ENCODE data around the gene SLC25A44. TPM values are rescaled to one million over a fixed set of nuclear protein-coding genes. Genes with fewer than 3 reads are reported as not detected.

Gene SLC25A44
- polyA plus RNA-seq (ENCODE audit: insufficient read length) = 11.3 TPM

GRCh38 chr1:156193488-156194299, at the start of gene SLC25A44:
SLC25A44 (plus strand) TSS chr1:156194104; CDS start chr1:156199848, 5,744 bp downstream.
- peak; percentile 99 for DNase-seq

DNA sequence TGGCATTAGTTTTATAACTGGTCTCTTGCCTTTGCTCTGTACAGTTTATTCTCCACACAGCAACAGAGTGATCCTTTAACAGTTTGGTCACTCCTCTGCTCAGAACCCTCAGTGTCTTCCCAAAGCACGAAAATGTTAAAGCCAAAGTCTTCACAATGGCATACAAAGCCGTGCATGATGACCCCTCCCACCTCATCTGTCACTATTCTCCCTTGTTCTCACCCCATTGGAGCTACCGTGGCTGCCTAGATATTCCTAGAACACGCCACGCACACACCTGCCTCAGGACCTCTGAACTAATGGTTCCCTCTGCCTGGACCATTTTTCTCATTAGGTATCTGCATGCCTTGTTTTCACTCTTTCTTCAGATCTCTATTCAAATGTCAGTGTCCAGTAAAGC, 49.2 kb upstream of the SLC25A44 start:
- no peak for DNase-seq

DNA sequence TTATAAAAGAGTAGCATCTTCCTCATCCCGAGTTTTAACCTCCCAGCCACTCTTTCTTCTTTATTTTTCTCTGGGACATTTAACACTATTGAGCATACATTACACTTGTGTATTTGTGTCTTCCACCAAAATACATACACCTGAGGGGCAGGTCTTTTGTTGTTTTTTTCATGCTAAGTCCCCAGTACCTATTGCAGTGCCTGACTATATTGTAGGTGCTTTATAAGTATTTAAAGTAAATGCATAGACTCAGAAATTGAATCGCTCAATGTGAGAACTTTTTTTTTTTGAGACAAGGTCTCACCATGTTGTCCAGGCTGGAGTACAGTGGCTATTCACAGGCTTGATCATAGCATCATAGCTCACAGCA, 48.3 kb upstream of the SLC25A44 start:
- no peak for DNase-seq

- peak; percentile 79 for DNase-seq
Measured at GRCh38 chr1:156146020-156146768, 47.7 kb upstream of the SLC25A44 start.

DNA sequence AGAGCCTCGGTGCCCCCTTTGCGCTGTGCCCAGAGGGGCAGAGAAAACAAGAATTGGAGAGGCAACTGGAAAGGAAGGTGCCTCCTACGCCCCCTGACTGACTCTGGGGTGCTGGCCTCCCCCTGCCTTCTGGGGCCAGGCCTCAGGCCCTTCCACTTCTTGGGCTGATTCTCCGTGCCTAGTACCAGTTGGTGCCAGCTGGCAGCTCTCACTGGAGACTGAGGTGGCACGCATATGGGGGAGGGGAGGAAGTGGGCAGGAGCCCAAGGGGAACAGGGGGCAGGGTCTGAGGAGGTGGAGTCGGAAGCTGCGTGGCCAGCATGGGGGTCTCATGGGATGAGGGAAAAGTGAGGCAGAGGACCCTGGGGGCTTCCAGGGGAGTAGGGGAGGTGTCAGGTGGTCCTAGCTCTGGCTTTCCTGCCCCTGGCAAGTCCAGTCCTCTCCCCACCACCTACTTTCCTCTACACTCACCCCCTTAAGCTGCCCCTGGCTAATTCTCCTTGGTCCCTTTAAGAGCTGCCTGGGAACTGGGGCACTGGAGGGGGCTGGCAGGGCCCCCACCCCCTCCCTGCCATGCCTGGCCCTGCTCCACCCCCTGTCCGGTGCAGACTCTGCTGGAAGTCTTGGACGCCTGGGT, 47.0 kb upstream of the SLC25A44 start:
- DNase-seq = no peak

- DNase-seq = no peak
Measured at GRCh38 chr1:156148216-156148615, 45.7 kb upstream of the SLC25A44 start.

GRCh38 chr1:156149374-156150332, 44.3 kb upstream of the SLC25A44 start:
- DNase-seq = no peak

- DNase-seq = no peak
Measured at GRCh38 chr1:156150333-156151011, 43.4 kb upstream of the SLC25A44 start.

DNA sequence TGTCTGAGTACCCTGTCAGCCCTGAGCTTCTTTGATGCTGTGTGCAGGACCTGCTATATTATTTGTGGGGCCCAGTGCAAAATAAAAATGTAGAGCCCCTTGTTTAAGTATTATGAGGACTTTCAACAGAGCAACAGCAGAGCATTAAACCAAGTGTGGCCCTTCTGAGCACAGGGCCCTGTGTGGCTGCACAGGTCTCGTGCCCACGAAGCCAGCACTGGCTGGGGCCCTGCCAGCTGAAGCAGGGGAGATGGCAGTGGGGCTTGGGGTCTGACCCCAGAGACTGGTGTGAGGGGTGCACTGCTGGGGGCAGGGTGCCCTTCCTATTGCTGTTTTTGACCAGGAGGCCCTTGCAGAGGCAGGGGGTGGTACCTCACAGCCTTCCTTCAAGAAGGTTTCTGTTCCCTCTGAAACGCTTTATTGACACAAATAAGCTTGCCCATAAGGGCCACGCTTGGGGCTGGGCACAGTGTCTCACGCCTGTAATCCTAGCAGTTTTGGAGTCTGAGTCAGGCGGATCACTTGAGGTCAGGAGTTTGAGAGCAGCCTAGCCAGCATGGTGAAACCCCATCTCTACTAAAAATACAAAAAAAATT, 42.7 kb upstream of the SLC25A44 start:
- no peak for DNase-seq

GRCh38 chr1:156152628-156153027, 41.3 kb upstream of the SLC25A44 start:
- DNase-seq = no peak

DNA sequence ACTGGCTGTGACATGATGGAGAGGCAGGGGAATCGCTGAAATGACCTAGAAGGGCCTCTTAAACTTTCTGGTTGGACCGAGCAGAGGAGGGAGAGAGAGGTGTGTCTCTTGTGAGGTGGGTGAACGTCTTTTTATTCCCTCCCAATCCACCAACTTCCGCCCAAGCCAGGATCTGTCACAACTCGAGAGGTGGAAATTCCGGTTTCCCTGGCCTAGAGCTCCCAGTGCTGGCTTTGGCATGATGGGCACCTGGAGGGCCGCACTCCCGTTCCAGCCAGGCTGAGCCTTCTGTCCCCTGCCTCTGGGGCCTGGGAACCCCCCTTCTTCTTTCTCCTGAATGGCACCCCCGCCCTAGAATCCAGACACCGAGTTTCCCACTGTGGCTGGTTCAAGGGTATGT, 40.5 kb upstream of the SLC25A44 start, which contains the start of gene SEMA4A:
Gene SEMA4A (plus strand): TSS at position 224 of the 400 bp plus-strand sequence. CDS start 994 bp downstream, outside the sequence.
- DNase-seq = no peak

DNA sequence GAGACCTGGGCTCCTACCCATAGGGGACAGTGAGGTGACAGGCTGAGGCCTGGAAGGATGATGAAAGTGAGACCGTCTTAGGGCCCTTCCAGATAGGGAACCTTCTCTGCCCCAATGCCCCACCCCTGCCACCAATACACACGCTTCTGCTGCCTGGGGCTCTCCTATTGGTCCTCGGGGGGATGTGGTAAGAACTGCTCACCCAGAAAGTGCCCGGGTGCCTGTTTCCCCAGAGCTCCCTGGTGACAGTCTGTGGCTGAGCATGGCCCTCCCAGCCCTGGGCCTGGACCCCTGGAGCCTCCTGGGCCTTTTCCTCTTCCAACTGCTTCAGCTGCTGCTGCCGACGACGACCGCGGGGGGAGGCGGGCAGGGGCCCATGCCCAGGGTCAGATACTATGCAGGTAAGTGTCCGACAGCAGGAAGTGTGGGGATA, 39.6 kb upstream of the SLC25A44 start:
- no peak for DNase-seq

- DNase-seq = no peak
Measured at GRCh38 chr1:156155756-156156510, 38.0 kb upstream of the SLC25A44 start.

- no peak for DNase-seq
Measured at GRCh38 chr1:156157506-156157905, 36.4 kb upstream of the SLC25A44 start.

- DNase-seq = no peak
Measured at GRCh38 chr1:156157966-156158365, 35.9 kb upstream of the SLC25A44 start.

DNA sequence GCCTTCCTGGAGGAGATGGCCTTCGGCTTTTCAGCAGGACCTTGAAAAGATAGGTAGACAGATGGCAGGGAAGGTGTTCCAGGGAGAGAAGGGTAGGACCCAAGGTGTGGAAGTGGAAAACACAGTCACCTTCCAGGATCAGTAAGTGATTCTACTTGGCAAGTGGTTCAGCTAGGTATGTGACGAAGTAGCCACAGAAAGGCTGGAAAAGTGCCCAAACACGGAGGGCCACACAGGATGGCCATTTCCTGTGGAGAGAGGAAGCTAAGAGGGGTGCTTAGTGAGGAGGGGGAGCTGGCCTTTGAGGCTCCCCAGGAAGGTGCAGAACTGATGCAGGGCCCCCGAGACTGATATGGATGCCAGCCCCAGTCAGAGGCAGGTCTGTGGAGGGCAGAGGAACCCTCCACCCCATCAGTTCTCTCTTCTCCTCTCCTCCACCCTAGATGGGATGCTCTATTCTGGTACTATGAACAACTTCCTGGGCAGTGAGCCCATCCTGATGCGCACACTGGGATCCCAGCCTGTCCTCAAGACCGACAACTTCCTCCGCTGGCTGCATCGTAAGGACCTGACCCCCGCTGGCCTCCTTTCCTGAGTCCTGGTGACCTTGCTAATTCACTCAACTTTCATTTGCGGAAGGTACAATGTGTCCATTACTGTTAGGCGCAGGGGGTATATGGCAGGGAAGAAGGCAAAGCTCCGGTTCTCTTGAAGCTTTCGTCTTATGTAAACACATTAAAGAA, 33.7 kb upstream of the SLC25A44 start:
- DNase-seq = no peak

GRCh38 chr1:156160743-156161171, 33.1 kb upstream of the SLC25A44 start:
- peak; percentile 90 for DNase-seq

GRCh38 chr1:156162430-156163037, 31.4 kb upstream of the SLC25A44 start:
- DNase-seq = no peak

- DNase-seq = no peak
Measured at GRCh38 chr1:156163712-156164111, 30.2 kb upstream of the SLC25A44 start.

All from hindlimb muscle (tissue), 1 donor.